Brain microvascular endothelial cell (primary cell): ENCODE results near the gene TMEM176A.
"Not testable (repeated sequence)": the region's sequence is repeated elsewhere in the genome, so short reads cannot be mapped to it uniquely, and the experiment has no call there.

Experiments
- DNase-seq: peaks from one replicate; pipeline ENCODE4 v3.0.0-alpha.2; 2020
- H3K27ac ChIP-seq: fragments of 250-450 bp; sonication (Bioruptor Pico); 2 replicates; pipeline ENCODE4 v1.5.1; 2020; ENCODE audit warnings: mild to moderate bottlenecking, moderate library complexity
- H3K27me3 ChIP-seq: fragments of 250-450 bp; sonication (Bioruptor Pico); replicated peaks from 2 replicates; pipeline ENCODE4 v1.5.1; 2020; ENCODE audit warnings: mild to moderate bottlenecking
- H3K36me3 ChIP-seq: fragments of 250-450 bp; sonication (Bioruptor Pico); replicated peaks from 2 replicates; pipeline ENCODE4 v1.5.1; 2020; ENCODE audit warnings: mild to moderate bottlenecking
- H3K4me3 ChIP-seq: 2 replicates; pipeline ENCODE4 v1.5.1; 2011; ENCODE audit warnings: low read depth, mild to moderate bottlenecking, control low read depth, low read length, moderate library complexity
- in situ Hi-C: cut with HindIII; loops from 2 replicates; pipeline ENCODE4 v1.10.0; 2017; ENCODE audit warnings: low sequenced_read_pairs, low pct_ligation_motif_present
- TF ChIP-seq, protein P1 (sequence below): IDR thresholded peaks from 2 replicates; pipeline ENCODE4 v1.5.1; 2011; ENCODE audit warnings: low read depth, mild to moderate bottlenecking, moderate library complexity, low read length, control low read depth, inconsistent platforms; ENCODE audit errors: missing control alignments

TMEM176A gene

DNA sequence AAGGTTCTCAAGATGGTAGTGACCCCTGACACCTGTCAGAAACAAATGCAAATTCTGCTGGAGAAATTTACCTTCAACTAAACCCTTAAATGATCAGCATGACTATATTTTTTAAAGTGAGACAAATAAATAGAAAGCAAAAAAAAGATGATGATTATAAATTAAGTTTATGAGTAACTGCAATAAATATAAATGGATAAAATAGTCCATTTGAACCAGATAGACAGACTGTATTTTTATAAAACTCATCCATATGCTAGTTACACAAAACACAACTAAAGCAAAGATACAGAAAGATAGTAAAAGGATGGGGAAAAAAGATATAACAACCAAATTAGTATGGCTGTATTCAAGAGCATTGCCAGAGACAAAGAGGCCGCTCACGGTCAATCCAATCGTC lies 5.9 kb downstream of the TMEM176A start:
- Histone ChIP-seq H3K27ac (no peak overlapping the region), H3K4me3 (no peak overlapping the region), H3K27me3 (peaks cover 9% of the 10 kb centered on the region), H3K36me3 (no peaks in the 10 kb centered on the region)
- no peak for DNase-seq
- TF ChIP-seq, protein P1, sequence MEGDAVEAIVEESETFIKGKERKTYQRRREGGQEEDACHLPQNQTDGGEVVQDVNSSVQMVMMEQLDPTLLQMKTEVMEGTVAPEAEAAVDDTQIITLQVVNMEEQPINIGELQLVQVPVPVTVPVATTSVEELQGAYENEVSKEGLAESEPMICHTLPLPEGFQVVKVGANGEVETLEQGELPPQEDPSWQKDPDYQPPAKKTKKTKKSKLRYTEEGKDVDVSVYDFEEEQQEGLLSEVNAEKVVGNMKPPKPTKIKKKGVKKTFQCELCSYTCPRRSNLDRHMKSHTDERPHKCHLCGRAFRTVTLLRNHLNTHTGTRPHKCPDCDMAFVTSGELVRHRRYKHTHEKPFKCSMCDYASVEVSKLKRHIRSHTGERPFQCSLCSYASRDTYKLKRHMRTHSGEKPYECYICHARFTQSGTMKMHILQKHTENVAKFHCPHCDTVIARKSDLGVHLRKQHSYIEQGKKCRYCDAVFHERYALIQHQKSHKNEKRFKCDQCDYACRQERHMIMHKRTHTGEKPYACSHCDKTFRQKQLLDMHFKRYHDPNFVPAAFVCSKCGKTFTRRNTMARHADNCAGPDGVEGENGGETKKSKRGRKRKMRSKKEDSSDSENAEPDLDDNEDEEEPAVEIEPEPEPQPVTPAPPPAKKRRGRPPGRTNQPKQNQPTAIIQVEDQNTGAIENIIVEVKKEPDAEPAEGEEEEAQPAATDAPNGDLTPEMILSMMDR: no peak
- in situ Hi-C loops: no loop called here

DNA sequence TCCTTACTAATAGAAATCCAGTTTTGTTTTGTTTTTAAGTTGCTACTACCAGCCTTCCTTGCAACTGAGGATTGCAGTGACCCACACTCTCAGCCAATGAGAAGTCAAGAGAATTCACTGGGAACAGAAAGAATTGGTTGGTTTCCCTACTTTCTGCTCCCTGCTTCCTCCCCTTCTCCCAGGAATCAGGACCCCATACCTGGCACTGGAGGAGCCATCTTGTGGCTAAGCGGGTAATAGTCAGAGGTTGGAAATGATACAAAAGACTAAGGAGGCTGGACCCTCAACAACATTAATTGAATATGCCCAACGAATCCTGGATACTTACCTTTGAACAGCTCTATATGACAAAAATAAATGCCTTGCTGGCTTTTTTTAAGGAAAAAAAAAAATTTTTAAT lies 6.3 kb downstream of the TMEM176A start:
- TF ChIP-seq, protein P1: no peak
- DNase-seq: no peak
- H3K4me3 ChIP-seq: no peak overlapping the region
- no peak overlapping the region for H3K27ac ChIP-seq
- in situ Hi-C loops: no loop called here
- H3K27me3 ChIP-seq: peaks cover 6% of the 10 kb centered on the region
- no peaks in the 10 kb centered on the region for H3K36me3 ChIP-seq

DNA sequence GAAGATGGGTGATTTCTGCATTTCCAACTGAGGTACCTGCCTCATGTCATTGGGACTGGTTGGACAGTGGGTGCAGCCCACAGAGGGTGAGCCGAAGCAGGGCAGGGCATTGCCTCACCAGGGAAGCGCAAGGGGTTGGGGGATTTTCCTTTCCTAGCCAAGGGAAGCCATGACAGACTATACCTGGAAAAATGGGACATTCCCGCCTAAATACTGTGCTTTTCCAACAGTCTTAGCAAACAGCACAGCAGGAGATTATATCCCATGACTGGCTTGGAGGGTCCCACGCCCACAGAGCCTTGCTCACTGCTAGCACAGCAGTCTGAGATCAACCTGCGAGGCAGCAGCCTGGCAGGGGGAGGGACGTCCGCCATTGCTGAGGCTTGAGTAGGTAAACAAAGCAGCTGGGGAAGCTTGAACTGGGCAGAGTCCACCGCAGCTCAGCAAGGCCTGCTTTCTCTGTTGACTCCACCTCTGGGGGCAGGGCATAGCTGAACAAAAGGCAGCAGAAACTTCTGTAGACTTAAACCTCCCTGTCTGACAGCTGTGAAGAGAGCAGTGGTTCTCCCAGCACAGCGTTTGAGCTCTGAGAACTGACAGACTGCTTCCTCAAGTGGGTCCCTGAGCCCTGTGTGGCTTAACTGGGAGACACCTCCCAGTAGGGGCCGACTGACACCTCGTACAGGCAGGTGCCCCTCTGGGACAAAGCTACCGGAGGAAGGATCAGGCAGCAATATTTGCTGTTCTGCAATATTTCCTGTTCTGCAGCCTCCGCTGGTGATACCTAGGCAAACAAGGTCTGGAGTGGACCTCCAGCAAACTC lies 7.3 kb downstream of the TMEM176A start:
- H3K36me3 ChIP-seq, H3K4me3 ChIP-seq, H3K27ac ChIP-seq, H3K27me3 ChIP-seq, DNase-seq, in situ Hi-C loops: not testable (repeated sequence)

DNA sequence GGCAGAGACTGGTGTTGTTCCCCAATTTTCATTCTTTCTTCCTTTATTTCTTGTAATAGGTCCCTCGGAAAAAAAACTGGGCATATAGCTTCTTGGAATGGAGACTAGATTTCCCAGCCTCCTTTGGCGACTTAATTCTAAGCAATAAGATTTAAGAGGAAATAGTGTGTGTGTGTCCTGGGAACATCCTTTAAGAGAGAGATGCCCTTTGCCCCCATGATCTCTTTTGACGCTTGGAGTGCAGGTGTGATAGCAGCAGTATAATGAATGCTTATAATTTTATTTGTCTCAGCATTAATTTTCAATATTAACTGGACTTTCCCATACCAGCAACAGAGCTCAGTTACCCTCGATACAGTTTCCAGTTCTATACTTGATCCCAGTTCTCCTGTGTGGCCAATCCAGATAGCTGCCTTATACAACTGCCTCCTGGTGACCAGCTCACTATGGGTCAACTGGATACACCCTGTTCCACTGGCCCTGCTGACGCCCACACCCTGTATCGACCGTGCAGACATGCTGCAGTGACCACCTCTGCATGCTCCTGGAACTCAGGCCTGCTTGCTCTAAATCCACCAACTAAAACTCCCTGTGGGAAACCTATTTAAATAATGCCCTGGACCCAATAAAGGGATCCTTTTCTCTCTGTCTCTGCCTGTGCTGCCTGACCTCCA lies 13.9 kb downstream of the TMEM176A start:
- in situ Hi-C loops: no loop called here
- TF ChIP-seq, protein P1: no peak
- H3K27me3 ChIP-seq: no peaks in the 10 kb centered on the region

DNA sequence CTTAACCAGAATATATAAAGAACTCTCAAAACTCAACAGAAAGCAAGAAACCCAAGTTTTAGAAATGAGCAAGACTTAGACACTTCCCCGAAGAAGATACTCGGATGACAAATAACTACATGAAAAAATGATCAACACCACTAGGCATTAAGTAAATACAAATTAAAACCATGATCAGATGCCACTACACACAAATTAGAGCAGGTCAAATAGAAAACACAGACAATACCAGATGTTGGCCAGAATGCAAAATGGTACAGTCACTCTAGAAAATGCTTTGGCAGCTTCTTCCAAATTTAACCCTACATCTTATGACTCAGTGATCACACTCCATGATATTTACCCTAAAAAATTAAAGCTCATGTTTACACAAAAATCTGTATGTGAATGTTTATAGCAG lies 18.4 kb downstream of the TMEM176A start:
- Histone ChIP-seq H3K27ac (no peak overlapping the region), H3K27me3 (no peaks in the 10 kb centered on the region), H3K4me3 (no peak overlapping the region), H3K36me3 (no peaks in the 10 kb centered on the region)
- in situ Hi-C loops: no loop called here
- no peak for DNase-seq
- TF ChIP-seq, protein P1: no peak

More for the DNA sequence above, 13.9 kb downstream of the TMEM176A start:
- Histone ChIP-seq H3K4me3 (no peak overlapping the region), H3K27ac (no peak overlapping the region), H3K36me3 (no peaks in the 10 kb centered on the region)
- no peak for DNase-seq

DNA sequence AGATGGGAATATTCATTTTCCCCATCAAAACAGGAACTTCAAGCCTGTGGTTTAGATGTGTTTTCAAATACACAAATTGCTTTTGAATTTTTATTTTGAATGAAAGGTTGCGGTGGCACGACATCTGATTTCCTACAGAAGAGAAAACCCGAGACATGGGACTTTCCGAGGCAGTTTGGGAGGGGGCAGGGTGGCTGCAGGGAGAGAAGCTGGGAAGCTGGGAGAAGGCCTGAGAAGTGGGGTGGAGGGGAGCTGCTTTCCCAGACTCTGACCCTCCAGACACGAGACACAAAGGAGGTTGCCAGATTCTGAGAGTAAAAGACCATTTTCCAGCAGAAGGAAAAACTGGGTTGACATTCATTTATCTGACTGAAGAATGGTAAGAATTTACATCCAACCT lies 19.6 kb downstream of the TMEM176A start:
- H3K36me3 ChIP-seq: no peaks in the 10 kb centered on the region
- no peak for DNase-seq
- TF ChIP-seq, protein P1: no peak
- no peak overlapping the region for H3K27ac ChIP-seq
- H3K27me3 ChIP-seq: no peaks in the 10 kb centered on the region
- in situ Hi-C loops: no loop called here
- no peak overlapping the region for H3K4me3 ChIP-seq
